Uterus (tissue), 4 donors: ENCODE measurements around the gene RARB. TPM values are rescaled to one million over a fixed set of nuclear protein-coding genes. Genes with fewer than 3 reads are reported as not detected.

Source experiments
- DNase-seq, 2 donors: peaks; one replicate each; pipeline ENCODE4 v3.0.0-alpha.2; 2019 to 2020
- H3K27ac ChIP-seq, 2 donors: fragments of 200-600 bp; sonication (generic); 1 replicate in 1 of 2; 2 replicates in 1 of 2; pipeline ENCODE4 v1.5.1; 2016 to 2018
- H3K27me3 ChIP-seq, 2 donors: fragments of 200-600 bp; sonication (generic); one replicate each; pipeline ENCODE4 v1.5.1; 2018 to 2019; ENCODE audit warnings: control low read depth in 1 of 2
- H3K36me3 ChIP-seq, 2 donors: fragments of 200-600 bp; sonication (generic); one replicate each; pipeline ENCODE4 v1.5.1; 2019; ENCODE audit warnings: control low read depth in 1 of 2
- H3K4me1 ChIP-seq, 2 donors: fragments of 200-600 bp; sonication (generic); one replicate each; pipeline ENCODE4 v1.5.1; 2018 to 2019; ENCODE audit warnings: control low read depth in 1 of 2
- H3K4me3 ChIP-seq, 2 donors: fragments of 200-600 bp; sonication (generic); 1 replicate in 1 of 2; 2 replicates in 1 of 2; pipeline ENCODE4 v1.5.1; 2018 to 2019; ENCODE audit warnings: mild to moderate bottlenecking in 1 of 2
- H3K9me3 ChIP-seq, 2 donors: fragments of 200-600 bp; sonication (generic); one replicate each; pipeline ENCODE4 v1.5.1; 2019; ENCODE audit warnings: control low read depth in 1 of 2
- POLR2A ChIP-seq, 2 donors: fragments of 450-650 bp; IDR thresholded peaks; one replicate each; pipeline ENCODE4 v1.6.1; 2016; ENCODE audit warnings: antibody characterized with exemption in 2 of 2, mild to moderate bottlenecking in 1 of 2, moderate library complexity in 1 of 2
- intact Hi-C: fragments of 100-400 bp; cut with DNase I; formaldehyde crosslinking; loops from one replicate; pipeline ENCODE4 v1.15.1; 2023; ENCODE audit warnings: low total_unique reads
- total RNA-seq, 4 donors: library from RNA; depleted of rRNA in 3 of 4; stranded (reverse); fragments of >200 nt in 3 of 4; gene quantifications; one replicate each; pipeline versions ENCODE4 v1.1.0 to v1.2.4, GENCODE V29; 2014 to 2023
- TF ChIP-seq, protein P1 (sequence below), 4 experiments: fragments of 200-600 bp in 2 of 4; fragments of 450-650 bp in 2 of 4; sonication (generic) in 2 of 4; IDR thresholded peaks; one replicate each; pipeline ENCODE4 v1.5.1; 2016 to 2019; ENCODE audit warnings: antibody characterized with exemption in 4 of 4, mild to moderate bottlenecking in 2 of 4, moderate library complexity in 1 of 4
- donor health status: DM: yes; HTN: yes; CAD: no.

RARB gene
- total RNA-seq, 4 donors from 2014 or later = 6.7 to 63.0 (median 14.5) TPM

DNA sequence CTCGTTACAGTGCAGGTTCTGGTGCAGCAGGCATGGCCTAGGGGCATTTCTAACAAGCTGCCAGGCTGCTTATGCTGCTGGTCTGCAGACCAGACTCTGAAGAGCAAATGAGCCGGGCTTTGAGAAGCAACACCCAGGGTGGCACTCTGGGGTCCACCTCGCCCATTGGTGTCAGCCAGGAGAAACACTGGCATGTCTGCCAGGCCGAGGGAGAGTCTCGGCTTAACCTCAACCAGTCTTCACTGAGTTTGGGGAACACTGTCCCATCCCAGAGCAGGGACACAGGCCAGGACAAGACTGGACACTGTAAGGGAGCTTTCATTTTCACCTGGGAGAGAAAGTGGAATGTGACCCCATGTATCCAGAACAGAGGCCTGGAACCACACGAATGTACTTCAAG lies 143.2 kb downstream of the RARB start:
- intact Hi-C loops = no loop called here
- no peaks in the 10 kb centered on the region for H3K36me3 ChIP-seq
- no peaks in the 10 kb centered on the region for H3K4me1 ChIP-seq
- no peak for DNase-seq
- H3K27ac ChIP-seq = no peak overlapping the region
- no peaks in the 10 kb centered on the region for H3K27me3 ChIP-seq
- no peaks in the 10 kb centered on the region for H3K9me3 ChIP-seq
- TF ChIP-seq POLR2A (IDR thresholded peaks at IDR 0.05) = no peak
- TF ChIP-seq, protein P1, sequence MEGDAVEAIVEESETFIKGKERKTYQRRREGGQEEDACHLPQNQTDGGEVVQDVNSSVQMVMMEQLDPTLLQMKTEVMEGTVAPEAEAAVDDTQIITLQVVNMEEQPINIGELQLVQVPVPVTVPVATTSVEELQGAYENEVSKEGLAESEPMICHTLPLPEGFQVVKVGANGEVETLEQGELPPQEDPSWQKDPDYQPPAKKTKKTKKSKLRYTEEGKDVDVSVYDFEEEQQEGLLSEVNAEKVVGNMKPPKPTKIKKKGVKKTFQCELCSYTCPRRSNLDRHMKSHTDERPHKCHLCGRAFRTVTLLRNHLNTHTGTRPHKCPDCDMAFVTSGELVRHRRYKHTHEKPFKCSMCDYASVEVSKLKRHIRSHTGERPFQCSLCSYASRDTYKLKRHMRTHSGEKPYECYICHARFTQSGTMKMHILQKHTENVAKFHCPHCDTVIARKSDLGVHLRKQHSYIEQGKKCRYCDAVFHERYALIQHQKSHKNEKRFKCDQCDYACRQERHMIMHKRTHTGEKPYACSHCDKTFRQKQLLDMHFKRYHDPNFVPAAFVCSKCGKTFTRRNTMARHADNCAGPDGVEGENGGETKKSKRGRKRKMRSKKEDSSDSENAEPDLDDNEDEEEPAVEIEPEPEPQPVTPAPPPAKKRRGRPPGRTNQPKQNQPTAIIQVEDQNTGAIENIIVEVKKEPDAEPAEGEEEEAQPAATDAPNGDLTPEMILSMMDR (IDR thresholded peaks at IDR 0.05) = no peak
- no peak overlapping the region for H3K4me3 ChIP-seq

DNA sequence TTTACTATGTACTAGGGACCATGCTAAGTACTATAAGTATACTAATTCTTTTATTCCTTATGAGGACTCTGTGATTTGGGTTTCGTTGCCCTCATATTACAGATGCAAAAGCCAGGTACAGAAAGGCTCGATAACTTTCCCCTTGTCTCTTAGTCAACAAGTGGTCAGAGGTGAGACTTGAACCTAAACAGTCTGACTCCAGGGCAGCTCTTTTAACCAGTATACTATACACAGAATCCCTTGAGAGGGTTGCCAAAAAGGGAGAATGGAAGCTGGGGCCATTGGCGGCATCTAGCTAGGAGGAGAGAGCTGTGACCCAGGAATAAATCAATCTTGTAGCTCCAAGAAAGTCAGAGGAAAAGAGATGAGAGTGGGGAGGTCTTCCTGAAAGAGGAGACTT lies 144.3 kb downstream of the RARB start:
- DNase-seq = no peak
- TF ChIP-seq, protein P1 (IDR thresholded peaks at IDR 0.05) = no peak
- TF ChIP-seq POLR2A (IDR thresholded peaks at IDR 0.05) = no peak
- Histone ChIP-seq H3K27ac (no peak overlapping the region), H3K9me3 (no peaks in the 10 kb centered on the region), H3K27me3 (no peaks in the 10 kb centered on the region), H3K4me1 (no peaks in the 10 kb centered on the region), H3K4me3 (no peak overlapping the region), H3K36me3 (no peaks in the 10 kb centered on the region)
- intact Hi-C loops = no loop called here

DNA sequence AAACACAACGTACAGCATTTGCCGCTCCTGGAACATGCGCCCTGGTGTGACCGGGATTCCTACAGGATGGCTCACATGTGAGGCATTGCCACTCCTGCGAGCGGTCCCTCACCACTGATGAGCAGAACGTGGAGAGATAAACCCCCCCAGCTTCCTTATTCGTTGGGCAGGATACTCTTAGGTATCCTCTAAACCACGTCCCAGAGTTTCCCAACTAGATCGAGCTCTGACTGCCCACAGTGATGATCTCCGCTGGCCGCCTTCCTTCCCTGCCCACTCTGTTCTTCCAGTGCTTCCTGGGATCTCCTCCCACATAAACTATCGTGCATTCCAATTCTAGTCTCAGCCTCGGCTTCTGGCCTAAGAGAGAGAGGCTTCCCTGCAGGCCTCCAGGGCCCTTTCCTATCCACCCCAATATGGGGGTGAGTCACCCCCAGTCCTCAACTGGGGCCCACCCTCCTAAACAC lies 144.9 kb downstream of the RARB start:
- peak overlapping the region; percentile 65 to 68 for H3K27ac ChIP-seq
- H3K27me3 ChIP-seq = no peaks in the 10 kb centered on the region
- peak in 1 of 2 donors; percentile 34 for DNase-seq
- TF ChIP-seq, protein P1 (IDR thresholded peaks at IDR 0.05) = no peak
- TF ChIP-seq POLR2A (IDR thresholded peaks at IDR 0.05) = no peak
- H3K36me3 ChIP-seq = no peaks in the 10 kb centered on the region
- intact Hi-C loops = no loop called here
- no peaks in the 10 kb centered on the region for H3K9me3 ChIP-seq
- no peaks in the 10 kb centered on the region for H3K4me1 ChIP-seq
- H3K4me3 ChIP-seq = no peak overlapping the region

DNA sequence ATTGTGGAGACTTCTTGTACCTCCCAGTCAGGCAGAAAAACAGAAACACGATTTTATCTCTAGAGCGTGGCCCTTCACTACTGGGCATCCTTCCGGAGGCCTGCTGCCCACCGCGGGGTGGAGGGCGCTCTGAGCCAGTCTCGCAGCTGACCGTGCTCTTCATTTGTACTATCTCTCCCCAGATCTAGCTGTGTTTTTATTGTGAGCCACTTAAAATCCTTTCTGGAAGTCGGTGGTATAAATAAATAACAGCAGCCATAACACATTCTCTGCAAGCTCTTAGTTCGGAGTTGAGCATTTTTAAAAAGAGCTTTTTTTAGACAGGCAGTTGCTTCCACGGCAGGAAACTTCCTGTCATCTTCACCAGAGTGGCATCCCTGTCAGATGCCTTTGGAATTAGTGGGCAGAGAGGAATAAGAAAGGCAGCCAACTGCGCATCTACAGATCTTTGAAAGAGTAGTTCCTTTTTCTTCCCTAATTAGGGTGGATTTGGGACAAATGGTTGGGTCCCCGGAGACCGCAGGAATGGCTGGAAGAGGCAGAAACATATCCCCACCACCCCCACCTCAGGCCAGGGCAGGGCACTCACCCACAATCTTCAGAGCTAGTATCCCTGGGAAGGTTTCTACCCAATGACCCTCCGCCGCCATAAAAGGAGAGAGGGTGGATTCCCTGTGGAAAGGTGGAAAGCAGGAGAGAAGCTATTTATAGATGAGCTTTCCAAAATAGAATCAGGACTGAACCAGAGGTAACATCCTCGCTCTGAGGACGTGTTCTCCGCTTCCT lies 145.5 kb downstream of the RARB start:
- no peaks in the 10 kb centered on the region for H3K9me3 ChIP-seq
- H3K4me1 ChIP-seq = no peaks in the 10 kb centered on the region
- no peak for TF ChIP-seq POLR2A (IDR thresholded peaks at IDR 0.05)
- TF ChIP-seq, protein P1 (IDR thresholded peaks at IDR 0.05) = no peak
- intact Hi-C loops = no loop called here
- H3K27ac ChIP-seq = peak overlapping the region; percentile 65 to 68
- DNase-seq = no peak
- H3K36me3 ChIP-seq = no peaks in the 10 kb centered on the region
- H3K4me3 ChIP-seq = no peak overlapping the region
- H3K27me3 ChIP-seq = no peaks in the 10 kb centered on the region

DNA sequence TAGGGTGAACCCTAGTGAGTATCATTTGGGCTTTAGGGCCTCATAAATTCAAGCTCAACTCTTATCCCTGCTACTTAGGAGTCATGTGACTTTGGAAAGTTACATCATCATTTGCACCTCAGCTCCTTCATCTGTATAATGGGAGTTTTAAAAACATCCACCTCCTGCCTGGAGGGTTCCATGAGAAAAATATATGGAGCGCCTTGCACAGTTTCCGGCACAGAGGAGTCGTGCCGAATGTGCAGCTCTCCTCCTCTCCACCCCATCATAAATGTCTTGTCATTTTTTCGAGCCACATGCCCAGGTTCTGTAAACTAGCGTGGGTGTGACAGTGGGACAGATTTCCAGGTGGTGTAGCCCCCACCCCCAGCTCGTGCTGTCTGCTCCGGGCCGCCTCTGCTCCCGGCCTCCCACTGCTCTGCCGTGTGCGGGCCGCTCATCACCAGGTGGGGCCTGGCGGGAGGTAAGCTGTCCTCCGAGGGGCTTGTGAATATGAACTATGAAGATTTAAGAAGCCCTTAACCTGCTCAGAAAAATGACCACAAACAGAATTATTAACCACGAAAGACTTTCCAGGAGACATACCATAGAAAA lies 146.2 kb downstream of the RARB start:
- Histone ChIP-seq H3K4me3 (no peak overlapping the region), H3K36me3 (no peaks in the 10 kb centered on the region), H3K27ac (no peak overlapping the region), H3K4me1 (no peaks in the 10 kb centered on the region), H3K27me3 (no peaks in the 10 kb centered on the region), H3K9me3 (no peaks in the 10 kb centered on the region)
- intact Hi-C loops = no loop called here
- TF ChIP-seq POLR2A (IDR thresholded peaks at IDR 0.05) = no peak
- TF ChIP-seq, protein P1 (IDR thresholded peaks at IDR 0.05) = no peak
- no peak for DNase-seq
